C4-2B (cell line): Measurements from ENCODE around the gene PPP6R3.

ENCODE experiments used
- CTCF ChIP-seq: fragments of 450-650 bp; conservative IDR thresholded peaks from 2 replicates; pipeline ENCODE4 v1.5.1; 2017; ENCODE audit warnings: mild to moderate bottlenecking
- ZFX ChIP-seq: fragments of 450-650 bp; IDR thresholded peaks from 2 replicates; pipeline ENCODE4 v1.6.1; 2017

- no peak for TF ChIP-seq CTCF
- TF ChIP-seq ZFX, result no peak
Measured at GRCh38 chr11:68617925-68618809, 157.6 kb downstream of the PPP6R3 start.
